Amygdala (tissue), 56 donors: ENCODE data around the gene C20orf141.
"Not testable (repeated sequence)": the region's sequence is repeated elsewhere in the genome, so short reads cannot be mapped to it uniquely, and the experiment has no call there.

Experiments used
- DNase-seq, 56 donors: peaks; one replicate each; lab custom pipeline; 2025; lab: John Stamatoyannopoulos, UW

C20orf141 gene

GRCh38 chr20:2817891-2818595, 3.3 kb downstream of the C20orf141 start:
- DNase-seq = no peak

- no peak for DNase-seq
Measured at GRCh38 chr20:2820084-2820895, 5.5 kb downstream of the C20orf141 start.

- no peak for DNase-seq
Measured at GRCh38 chr20:2820896-2821869, 6.4 kb downstream of the C20orf141 start.

- no peak for DNase-seq
Measured at GRCh38 chr20:2822073-2822472, 7.3 kb downstream of the C20orf141 start.

- no peak for DNase-seq
Measured at GRCh38 chr20:2825761-2826160, 11.0 kb downstream of the C20orf141 start.

GRCh38 chr20:2826655-2827054, 11.9 kb downstream of the C20orf141 start:
- DNase-seq = no peak

- no peak for DNase-seq
Measured at GRCh38 chr20:2829376-2829775, 14.6 kb downstream of the C20orf141 start.

GRCh38 chr20:2831206-2831605, 16.4 kb downstream of the C20orf141 start:
- not testable (repeated sequence) for DNase-seq

- DNase-seq = no peak
Measured at GRCh38 chr20:2833761-2834160, 19.0 kb downstream of the C20orf141 start.

GRCh38 chr20:2834401-2835110, 19.8 kb downstream of the C20orf141 start:
- no peak for DNase-seq

GRCh38 chr20:2835331-2835796, 20.6 kb downstream of the C20orf141 start:
- no peak for DNase-seq

- no peak for DNase-seq
Measured at GRCh38 chr20:2836035-2836434, 21.2 kb downstream of the C20orf141 start.

- DNase-seq = no peak
Measured at GRCh38 chr20:2837221-2837960, 22.6 kb downstream of the C20orf141 start.

GRCh38 chr20:2838170-2838797, 23.5 kb downstream of the C20orf141 start:
- DNase-seq = no peak

GRCh38 chr20:2838847-2839671, 24.3 kb downstream of the C20orf141 start:
- DNase-seq = no peak

- peak in 2 of 56 donors; percentile 13 to 21 for DNase-seq
Measured at GRCh38 chr20:2839732-2840137, 24.9 kb downstream of the C20orf141 start.

- peak; percentile 42 to 93 (median 80) for DNase-seq
Measured at GRCh38 chr20:2840138-2840966, 25.6 kb downstream of the C20orf141 start, which contains the start of the genes PCED1A and VPS16. Gene PCED1A (minus strand): TSS chr20:2840655. CDS start chr20:2839912, 743 bp downstream. Gene VPS16 (plus strand): TSS chr20:2840745. CDS start chr20:2840775, 30 bp downstream.
